B cell (primary cell): ENCODE measurements around the gene ACAP3. TPM values are rescaled to one million over a fixed set of nuclear protein-coding genes. Genes with fewer than 3 reads are reported as not detected.

Experiments used
- ATAC-seq: fragments of 200-7000 bp; cut with Tn5 transposase; one replicate; pipeline ENCODE4 v1.10.0; 2021; ENCODE audit warnings: low read depth, mild to moderate bottlenecking, moderate number of reproducible peaks, moderate library complexity
- CTCF ChIA-PET: fragments of 350-600 bp; sonication (Branson Sonifier 250); formaldehyde crosslinking; loops from one replicate; lab custom pipeline; 2021; ENCODE audit warnings: antibody characterized with exemption, inconsistent platforms; lab: Charles Lee
- POLR2A ChIA-PET: fragments of 350-600 bp; sonication (Branson Sonifier 250); formaldehyde crosslinking; loops from one replicate; lab custom pipeline; 2021; ENCODE audit warnings: antibody characterized with exemption; lab: Charles Lee
- DNase-seq: peaks from one replicate; pipeline ENCODE4 v3.0.0; 2013
- H2AFZ ChIP-seq: 2 replicates; pipeline ENCODE4 v1.6.1; 2012; ENCODE audit warnings: mild to moderate bottlenecking, low read depth, low read length; ENCODE audit not compliant: insufficient read depth, poor library complexity, severe bottlenecking
- H3K27ac ChIP-seq, 2 donors: 1 replicate in 1 of 2; 2 replicates in 1 of 2; pipeline ENCODE4 v1.5.1; 2012 to 2013; ENCODE audit warnings: low read length in 2 of 2, mild to moderate bottlenecking in 2 of 2, moderate library complexity in 1 of 2
- H3K27me3 ChIP-seq, 4 experiments: fragments of 200-600 bp in 1 of 4; sonication (generic) in 1 of 4; replicated peaks in 1 of 4; 1 replicate in 2 of 4; 2 replicates in 2 of 4; pipeline versions ENCODE4 v1.6.1 to v1.7.0; 2013 to 2016; ENCODE audit warnings: low read length in 3 of 4, mild to moderate bottlenecking in 2 of 4, mixed read lengths in 1 of 4, moderate library complexity in 1 of 4; ENCODE audit not compliant: insufficient read depth in 4 of 4, control insufficient read depth in 3 of 4; ENCODE audit errors: control extremely low read depth in 1 of 4
- H3K36me3 ChIP-seq, 2 experiments: replicated peaks in 1 of 2; 1 replicate in 1 of 2; 2 replicates in 1 of 2; pipeline versions ENCODE4 v1.6.1 to v1.7.1; 2013; ENCODE audit warnings: low read length in 1 of 2; ENCODE audit not compliant: insufficient read depth in 2 of 2, control insufficient read depth in 1 of 2; ENCODE audit errors: control extremely low read depth in 1 of 2, extremely low read depth in 1 of 2
- H3K4me1 ChIP-seq, 2 donors: fragments of 200-600 bp in 1 of 2; sonication (generic) in 1 of 2; 1 replicate in 1 of 2; 2 replicates in 1 of 2; pipeline versions ENCODE4 v1.5.1 to v1.6.1; 2013 to 2017; ENCODE audit warnings: low read length in 2 of 2; ENCODE audit not compliant: control insufficient read depth in 2 of 2, insufficient read depth in 2 of 2
- H3K4me2 ChIP-seq: replicated peaks from 2 replicates; pipeline ENCODE3; 2012; ENCODE audit warnings: mild to moderate bottlenecking, low read depth, low read length; ENCODE audit not compliant: poor library complexity, severe bottlenecking
- H3K4me3 ChIP-seq, 5 experiments: fragments of 200-600 bp in 1 of 5; sonication (generic) in 1 of 5; 1 replicate in 3 of 5; 2 replicates in 2 of 5; pipeline versions ENCODE4 v1.5.1 to v1.7.0; 2011 to 2016; ENCODE audit warnings: low read length in 4 of 5, mild to moderate bottlenecking in 4 of 5, low read depth in 2 of 5, control low read depth in 1 of 5, moderate library complexity in 1 of 5; ENCODE audit not compliant: insufficient read depth in 1 of 5; ENCODE audit errors: control extremely low read depth in 1 of 5, extremely low read depth in 1 of 5
- H3K79me2 ChIP-seq: fragments of 200-600 bp; sonication (generic); one replicate; pipeline ENCODE4 v1.6.0; 2016; ENCODE audit warnings: low read length; ENCODE audit not compliant: control insufficient read depth, insufficient read depth
- H3K9ac ChIP-seq: fragments of 200-600 bp; sonication (generic); 2 replicates; pipeline ENCODE4 v1.6.1; 2017; ENCODE audit warnings: mild to moderate bottlenecking, low read length, moderate library complexity
- H3K9me3 ChIP-seq, 3 donors: one replicate each; pipeline versions ENCODE4 v1.6.1 to v1.7.1; 2013; ENCODE audit warnings: low read length in 2 of 3; ENCODE audit not compliant: control insufficient read depth in 2 of 3, insufficient read depth in 1 of 3; ENCODE audit errors: control extremely low read depth in 1 of 3
- H4K20me1 ChIP-seq: 2 replicates; pipeline ENCODE4 v1.6.0; 2012; ENCODE audit warnings: mild to moderate bottlenecking, low read length; ENCODE audit not compliant: insufficient read depth, control insufficient read depth, poor library complexity, severe bottlenecking
- H3K27ac Mint-ChIP-seq: one replicate; pipeline ENCODE4 v1.8.0; 2021; ENCODE audit warnings: mixed read lengths
- H3K27me3 Mint-ChIP-seq: one replicate; pipeline ENCODE4 v1.8.0; 2021; ENCODE audit warnings: mixed read lengths
- H3K4me1 Mint-ChIP-seq: one replicate; pipeline ENCODE4 v1.8.0; 2021; ENCODE audit warnings: mixed read lengths
- H3K4me3 Mint-ChIP-seq: one replicate; pipeline ENCODE4 v1.8.0; 2021; ENCODE audit warnings: mixed read lengths
- H3K9me3 Mint-ChIP-seq: one replicate; pipeline ENCODE4 v1.8.0; 2022; ENCODE audit warnings: mixed read lengths; ENCODE audit not compliant: insufficient read depth
- EZH2 ChIP-seq: IDR thresholded peaks from 2 replicates; pipeline ENCODE4 v1.6.1; 2012; ENCODE audit warnings: borderline replicate concordance, low read depth, mild to moderate bottlenecking, moderate library complexity, low read length; ENCODE audit not compliant: insufficient read depth, poor library complexity, severe bottlenecking
- WGBS: methylation state at CpG from one replicate; pipeline ENCODE4 v1.1.5; 2013; ENCODE audit warnings: missing lambda C conversion rate; ENCODE audit not compliant: insufficient coverage; 5-methylcytosine and 5-hydroxymethylcytosine counted together
- intact Hi-C: fragments of 100-400 bp; cut with micrococcal nuclease; formaldehyde crosslinking; loops from one replicate; pipeline ENCODE4 v1.10.0; 2022
- polyA plus RNA-seq: library from polyadenylated mRNA; depleted of rRNA; stranded (reverse); fragments of >200 nt; gene quantifications from 2 replicates; pipeline ENCODE4 v1.2.3, GENCODE V29; 2012
- total RNA-seq, 2 donors: library from RNA; stranded (reverse); fragments of 120-200 nt in 1 of 2; gene quantifications; 1 replicate in 1 of 2; 2 replicates in 1 of 2; pipeline versions ENCODE4 v1.2.3 to v1.2.4, GENCODE V29; 2013 to 2022
- TF ChIP-seq, protein P1 (sequence below): fragments of 200-600 bp; IDR thresholded peaks from one replicate; pipeline ENCODE4 v1.8.0; 2022; ENCODE audit warnings: antibody characterized with exemption, mild to moderate bottlenecking

Gene ACAP3
- total and polyA plus RNA-seq, 2 donors (not counting 1 experiment from before 2014, with no cell fraction given), result 40.7 to 124 TPM

DNA sequence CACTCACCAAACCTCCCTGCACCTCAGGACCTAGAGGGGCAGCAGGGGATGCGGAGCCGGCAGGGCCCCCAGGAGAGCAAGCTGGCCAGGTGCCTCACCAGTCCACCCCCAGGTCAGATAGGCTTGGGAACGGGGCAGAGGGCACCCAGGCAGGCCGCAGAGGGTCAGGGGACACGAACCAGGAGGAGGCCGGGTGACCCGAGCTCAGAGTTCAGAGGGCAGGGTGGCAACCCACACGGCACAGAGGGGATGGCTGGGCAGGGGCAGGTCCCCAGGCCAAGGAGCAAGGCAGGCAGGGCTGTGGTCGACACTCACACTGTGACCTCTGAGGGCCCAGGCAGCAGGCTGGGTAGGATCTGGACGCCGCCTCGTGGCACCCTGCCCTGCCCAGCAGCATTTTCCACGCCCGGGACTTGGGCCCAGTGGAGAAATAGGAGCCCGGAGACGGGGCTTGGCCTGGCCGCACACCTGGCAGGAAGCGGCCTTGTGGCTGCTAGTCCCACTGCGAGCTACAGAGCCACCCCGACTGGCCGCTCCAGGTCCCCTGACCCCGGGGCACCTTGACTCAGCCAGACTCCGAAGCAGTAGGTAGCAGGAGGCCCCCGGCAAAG lies 36.2 kb upstream of the ACAP3 start:
- H3K4me2 ChIP-seq, result no peak overlapping the region

DNA sequence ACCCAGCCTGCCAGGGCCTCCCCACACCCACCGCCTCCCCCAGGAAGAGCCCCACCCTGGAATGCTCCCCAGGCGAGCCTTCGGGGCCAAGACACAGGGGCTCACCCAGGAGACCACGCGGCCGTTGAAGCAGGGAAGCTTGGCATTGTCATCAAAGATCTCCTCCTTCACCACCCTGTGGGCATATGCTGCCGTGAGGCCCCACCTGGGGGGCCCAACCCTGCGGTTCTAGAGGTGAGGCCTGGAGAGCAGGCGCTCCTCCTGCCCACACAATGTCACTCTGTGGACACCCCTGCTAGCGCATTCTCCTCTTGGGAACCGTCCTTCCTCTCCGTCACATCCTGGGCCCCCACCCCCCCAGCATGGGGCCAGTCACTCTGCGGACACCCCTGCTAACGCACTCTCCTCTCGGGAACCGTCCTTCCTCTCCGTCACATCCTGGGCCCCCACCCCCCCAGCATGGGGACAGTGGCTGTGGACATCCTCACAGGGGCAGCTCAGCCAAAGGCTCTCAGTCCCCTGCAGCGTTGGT lies 34.9 kb upstream of the ACAP3 start:
- Histone ChIP-seq H3K4me2 (no peak overlapping the region), H3K79me2 (peaks cover 25% of the 10 kb centered on the region), H3K27me3 (no peaks in the 10 kb centered on the region), H3K36me3 (peaks cover 0 to 12% of the 10 kb centered on the region in 2 experiments), H3K4me1 (peaks cover 0 to 5% of the 10 kb centered on the region in 2 donors), H3K9me3 (peaks cover 0 to 7% (median 0%) of the 10 kb centered on the region in 3 donors), H4K20me1 (peaks cover 41% of the 10 kb centered on the region), H2AFZ (no peak overlapping the region), H3K27ac (no peak overlapping the region), H3K9ac (no peak overlapping the region), H3K4me3 (no peak overlapping the region)
- 87% methylated on average over 12 of the region's 18 CpGs for WGBS
- ChIA-PET CTCF (no interaction called here), POLR2A (no interaction called here)
- intact Hi-C loops, result no loop called here
- ATAC-seq, result no peak
- Mint-ChIP-seq H3K4me1 (peaks cover 9% of the 10 kb centered on the region), H3K27me3 (no peaks in the 10 kb centered on the region), H3K27ac (no peak overlapping the region), H3K4me3 (no peak overlapping the region), H3K9me3 (no peaks in the 10 kb centered on the region)
- no peak for DNase-seq
- TF ChIP-seq EZH2, result no peak
- TF ChIP-seq, protein P1, sequence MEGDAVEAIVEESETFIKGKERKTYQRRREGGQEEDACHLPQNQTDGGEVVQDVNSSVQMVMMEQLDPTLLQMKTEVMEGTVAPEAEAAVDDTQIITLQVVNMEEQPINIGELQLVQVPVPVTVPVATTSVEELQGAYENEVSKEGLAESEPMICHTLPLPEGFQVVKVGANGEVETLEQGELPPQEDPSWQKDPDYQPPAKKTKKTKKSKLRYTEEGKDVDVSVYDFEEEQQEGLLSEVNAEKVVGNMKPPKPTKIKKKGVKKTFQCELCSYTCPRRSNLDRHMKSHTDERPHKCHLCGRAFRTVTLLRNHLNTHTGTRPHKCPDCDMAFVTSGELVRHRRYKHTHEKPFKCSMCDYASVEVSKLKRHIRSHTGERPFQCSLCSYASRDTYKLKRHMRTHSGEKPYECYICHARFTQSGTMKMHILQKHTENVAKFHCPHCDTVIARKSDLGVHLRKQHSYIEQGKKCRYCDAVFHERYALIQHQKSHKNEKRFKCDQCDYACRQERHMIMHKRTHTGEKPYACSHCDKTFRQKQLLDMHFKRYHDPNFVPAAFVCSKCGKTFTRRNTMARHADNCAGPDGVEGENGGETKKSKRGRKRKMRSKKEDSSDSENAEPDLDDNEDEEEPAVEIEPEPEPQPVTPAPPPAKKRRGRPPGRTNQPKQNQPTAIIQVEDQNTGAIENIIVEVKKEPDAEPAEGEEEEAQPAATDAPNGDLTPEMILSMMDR, result no peak

More for the DNA sequence above, 36.2 kb upstream of the ACAP3 start:
- Histone ChIP-seq H4K20me1 (peaks cover 41% of the 10 kb centered on the region), H2AFZ (no peak overlapping the region), H3K27me3 (no peaks in the 10 kb centered on the region), H3K4me1 (peaks cover 6 to 13% of the 10 kb centered on the region in 2 donors), H3K9me3 (peaks cover 0 to 7% (median 0%) of the 10 kb centered on the region in 3 donors), H3K27ac (no peak overlapping the region), H3K4me3 (no peak overlapping the region), H3K36me3 (peaks cover 0 to 5% of the 10 kb centered on the region in 2 experiments), H3K9ac (no peak overlapping the region), H3K79me2 (peaks cover 34% of the 10 kb centered on the region)
- Mint-ChIP-seq H3K4me1 (peaks cover 15% of the 10 kb centered on the region), H3K27me3 (no peaks in the 10 kb centered on the region), H3K4me3 (no peak overlapping the region), H3K27ac (no peak overlapping the region), H3K9me3 (no peaks in the 10 kb centered on the region)
- DNase-seq (no peak), ATAC-seq (no peak)
- TF ChIP-seq EZH2, result no peak
- TF ChIP-seq, protein P1, result no peak
- intact Hi-C loops, result no loop called here
- WGBS, result 93% methylated on average over 24 of the region's 24 CpGs
- CTCF ChIA-PET, result interaction anchor here (0.6 kb wide), 1 partner anchor 338 kb away, joined by 4 read pairs; no protein-coding TSS in a partner anchor
- POLR2A ChIA-PET, result no interaction called here
